Hematopoietic multipotent progenitor cell treated with erythropoietin and hydrocortisone succinate and interleukin-3 and kit ligand, for 17 days (in vitro differentiated cells): ENCODE measurements around the gene VAC14.
"Not testable (repeated sequence)": the region's sequence is repeated elsewhere in the genome, so short reads cannot be mapped to it uniquely, and the experiment has no call there.

Source experiments
- DNase-seq: peaks from one replicate; pipeline ENCODE4 v3.0.0-alpha.2; 2015; ENCODE audit warnings: low spot score

The VAC14 gene

GRCh38 chr16:70644763-70645597, 156.0 kb downstream of the VAC14 start:
- no peak for DNase-seq

GRCh38 chr16:70643264-70643663, 157.7 kb downstream of the VAC14 start:
- not testable (repeated sequence) for DNase-seq

- DNase-seq: no peak
These were observed 158.3 kb downstream of the VAC14 start for GRCh38 chr16:70642633-70643032.

- DNase-seq: no peak
These were observed 161.9 kb downstream of the VAC14 start for GRCh38 chr16:70638814-70639792.
